Activated CD4-positive, alpha-beta T cell treated with anti-CD3 and anti-CD28 coated beads for 24 hours (primary cell): Measurements from ENCODE around the gene BAZ2A.
A peak's percentile ranks its signal among the peaks of the same experiment; 100 is the strongest.
"Not testable (repeated sequence)": the region's sequence is repeated elsewhere in the genome, so short reads cannot be mapped to it uniquely, and the experiment has no call there.

Experiments
- DNase-seq, 2 donors: peaks; one replicate each; pipeline ENCODE4 v3.0.0-alpha.2; 2020; ENCODE audit warnings: low read depth in 2 of 2

Gene BAZ2A

GRCh38 chr12:56630180-56630632, at the start of gene BAZ2A:
Gene BAZ2A, minus strand, starts transcription at chr12:56630326. Its CDS starts 12,796 bp downstream, at chr12:56617530.
- peak; percentile 75 for DNase-seq

DNA sequence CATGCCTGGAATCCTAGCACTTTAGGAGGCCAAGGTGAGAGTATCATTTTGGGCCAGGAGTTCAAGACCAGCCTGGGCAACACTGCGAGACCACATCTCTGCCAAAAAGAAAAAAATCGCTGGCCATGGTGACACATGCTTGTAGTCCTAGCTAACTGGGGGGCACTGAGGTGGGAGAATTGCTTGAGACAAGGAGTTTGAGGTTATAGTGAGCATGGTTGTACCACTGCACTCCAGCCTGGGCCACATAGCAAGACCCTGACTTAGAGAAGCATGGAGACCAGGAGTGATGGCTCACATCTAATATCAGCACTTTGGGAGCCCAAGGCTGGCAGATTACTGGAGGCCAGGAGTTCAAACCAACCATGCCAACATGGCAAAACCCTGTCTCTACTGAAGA, 48.7 kb upstream of the BAZ2A start:
- DNase-seq = no peak

DNA sequence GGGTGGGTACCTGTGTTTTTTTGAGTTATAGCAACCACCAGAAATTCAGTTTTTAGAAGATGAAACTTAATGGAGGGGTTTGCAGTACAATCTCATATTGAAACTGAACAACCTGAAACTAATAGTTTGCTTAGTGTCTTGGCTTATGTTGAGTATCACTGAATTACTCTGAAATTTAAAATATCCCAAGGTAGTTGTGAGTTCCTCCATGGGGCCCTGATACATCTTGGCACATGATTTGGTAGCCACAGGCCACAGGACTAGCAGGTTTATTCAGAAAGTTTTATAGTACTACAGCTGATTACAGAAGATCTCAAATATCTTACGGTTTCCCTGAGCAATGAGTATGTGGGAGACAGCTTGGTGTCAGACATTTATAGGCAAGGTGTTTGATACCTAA, 47.6 kb upstream of the BAZ2A start:
- no peak for DNase-seq

GRCh38 chr12:56676851-56677580, 46.9 kb upstream of the BAZ2A start:
- DNase-seq = no peak

GRCh38 chr12:56671608-56672007, 41.5 kb upstream of the BAZ2A start:
- no peak for DNase-seq

GRCh38 chr12:56670836-56671235, 40.7 kb upstream of the BAZ2A start:
- DNase-seq = no peak

DNA sequence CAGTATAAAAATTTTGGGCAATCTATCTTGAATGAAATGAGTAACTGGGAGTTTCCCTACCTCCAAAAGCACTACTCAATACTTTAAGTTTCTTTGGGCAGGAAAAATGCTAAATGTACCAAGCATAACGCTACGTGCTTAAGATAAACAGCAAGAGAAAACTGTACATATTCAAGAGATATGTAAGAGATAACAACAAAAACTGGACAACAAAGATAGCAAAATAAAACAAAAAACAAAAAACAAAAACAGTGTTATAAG, 38.0 kb upstream of the BAZ2A start:
- no peak for DNase-seq

DNA sequence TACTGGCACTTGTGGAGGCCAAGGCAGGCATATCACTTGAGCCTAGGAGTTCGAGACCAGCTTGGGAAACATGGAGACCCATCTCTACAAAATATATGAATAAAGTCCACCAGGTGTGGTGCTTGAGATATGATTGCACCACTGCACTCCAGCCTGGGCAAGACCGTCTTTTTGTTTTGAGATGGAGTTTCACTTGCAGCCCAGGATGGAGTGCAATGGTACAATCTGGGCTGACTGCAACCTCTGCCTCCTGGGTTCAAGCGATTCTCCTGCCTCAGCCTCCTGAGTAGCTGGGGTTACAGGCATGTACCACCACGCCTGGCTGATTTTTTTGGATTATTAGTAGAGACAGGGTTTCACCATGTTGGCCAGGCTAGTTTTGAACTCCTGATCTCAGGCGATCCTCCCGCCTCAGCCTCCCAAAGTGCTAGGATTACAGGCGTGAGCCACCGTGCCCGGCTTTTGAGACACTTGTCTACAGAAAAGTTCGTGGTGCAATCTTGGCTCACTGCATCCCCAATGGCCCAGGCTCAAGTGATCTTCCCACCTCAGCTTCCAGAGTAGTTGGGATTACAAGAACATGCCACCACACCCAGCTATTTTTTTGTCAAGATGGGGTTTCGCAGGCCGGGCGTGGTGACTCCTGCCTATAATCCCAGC, 32.0 kb upstream of the BAZ2A start:
- DNase-seq = no peak

DNA sequence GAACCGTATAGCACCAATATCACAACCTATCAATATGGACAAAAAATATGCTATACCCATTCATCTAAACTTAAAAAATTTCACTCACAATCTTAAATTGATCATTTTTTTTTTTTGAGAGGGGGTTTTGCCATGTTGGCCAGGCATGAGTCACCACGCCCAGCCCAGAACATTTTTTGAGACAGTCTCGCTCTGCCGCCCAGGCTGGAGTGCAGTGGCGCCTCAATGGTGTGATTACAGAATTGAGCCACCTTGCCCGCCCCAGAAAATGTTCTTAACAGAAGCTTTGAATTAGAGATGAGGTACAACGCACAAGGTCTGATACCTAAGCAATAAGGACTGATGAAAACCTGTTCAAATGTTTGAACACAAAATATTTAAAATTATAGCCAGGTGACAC, 31.4 kb upstream of the BAZ2A start:
- DNase-seq = no peak

DNA sequence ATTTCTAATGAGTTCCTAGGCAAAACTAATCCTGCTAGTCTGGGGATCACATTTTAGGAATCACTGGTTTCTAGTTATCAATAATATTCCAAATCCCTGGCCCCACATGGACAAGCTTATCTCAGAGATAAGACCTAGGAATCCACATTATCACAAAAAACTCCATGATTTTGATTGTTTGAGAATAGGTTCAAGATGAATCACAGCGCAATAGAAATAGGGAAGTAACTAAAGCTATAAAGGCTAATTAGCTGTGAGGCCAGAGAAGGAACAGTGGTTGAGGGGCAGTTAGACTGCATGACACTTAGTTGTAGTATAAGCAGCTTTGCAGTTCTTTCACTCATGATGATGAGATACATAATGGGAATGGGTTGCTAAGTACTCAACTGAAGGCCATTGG, 28.8 kb upstream of the BAZ2A start:
- no peak for DNase-seq

DNA sequence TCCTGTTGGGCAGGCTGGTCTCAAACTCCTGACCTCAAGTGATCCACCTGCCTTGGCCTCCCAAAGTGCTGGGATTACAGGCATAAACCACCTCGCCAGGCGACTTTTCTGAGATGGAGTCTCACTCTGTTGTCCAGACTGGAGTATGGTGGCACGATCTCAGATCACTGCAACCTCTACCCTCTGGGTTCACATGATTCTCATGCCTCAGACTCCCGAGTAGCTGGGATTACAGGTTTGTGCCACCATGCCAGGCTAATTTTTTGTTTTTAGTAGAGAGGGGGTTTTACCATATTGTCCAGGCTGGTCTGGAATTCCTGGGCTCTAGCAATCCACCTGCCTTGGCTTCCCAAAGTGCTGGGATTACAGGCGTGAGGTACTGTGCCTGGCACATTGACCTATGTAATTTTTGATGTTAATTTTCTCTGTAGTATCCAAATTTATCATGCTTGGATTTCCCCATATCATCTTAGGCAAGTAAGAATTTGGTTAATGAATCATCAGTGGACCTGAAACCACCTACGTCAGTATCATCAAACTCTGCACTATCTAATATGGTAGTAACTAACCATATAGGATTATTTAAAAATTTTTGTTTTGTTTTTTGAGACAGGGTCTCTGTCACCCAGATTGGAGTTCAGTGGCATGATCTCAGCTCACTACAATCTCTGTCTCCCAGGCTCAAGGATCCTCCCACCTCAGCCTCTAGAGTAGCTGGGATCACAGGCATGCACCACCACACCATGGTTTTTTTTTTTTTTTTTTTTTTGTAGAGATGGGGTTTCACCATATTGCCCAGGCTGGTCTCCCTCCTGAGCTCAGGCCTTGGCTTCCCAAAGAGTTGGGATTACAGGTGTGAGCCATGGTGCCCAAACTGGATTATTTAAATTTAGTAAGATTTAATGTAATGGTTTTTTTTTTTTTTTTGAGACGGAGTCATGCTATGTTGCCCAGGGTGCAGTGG, 27.6 kb upstream of the BAZ2A start:
- no peak for DNase-seq

DNA sequence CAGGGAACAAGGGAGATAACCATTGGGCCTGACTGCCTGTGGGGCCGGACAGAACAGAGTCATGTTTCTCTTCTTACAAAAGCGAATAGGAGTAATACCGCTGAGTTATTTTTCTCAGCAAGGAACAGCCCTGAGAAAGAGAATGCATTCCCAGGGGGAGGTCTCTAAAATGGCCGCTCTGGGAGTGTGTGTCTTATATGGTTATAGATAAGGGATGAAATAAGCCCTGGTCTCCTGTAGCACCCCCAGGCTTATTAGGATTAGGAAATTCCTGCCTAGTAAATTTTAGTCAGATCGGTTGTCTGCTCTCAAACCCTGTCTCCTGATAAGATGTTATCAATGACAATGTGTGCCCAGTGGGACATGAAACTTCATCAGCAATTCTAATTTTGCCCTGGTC, 23.7 kb upstream of the BAZ2A start:
- not testable (repeated sequence) for DNase-seq

DNA sequence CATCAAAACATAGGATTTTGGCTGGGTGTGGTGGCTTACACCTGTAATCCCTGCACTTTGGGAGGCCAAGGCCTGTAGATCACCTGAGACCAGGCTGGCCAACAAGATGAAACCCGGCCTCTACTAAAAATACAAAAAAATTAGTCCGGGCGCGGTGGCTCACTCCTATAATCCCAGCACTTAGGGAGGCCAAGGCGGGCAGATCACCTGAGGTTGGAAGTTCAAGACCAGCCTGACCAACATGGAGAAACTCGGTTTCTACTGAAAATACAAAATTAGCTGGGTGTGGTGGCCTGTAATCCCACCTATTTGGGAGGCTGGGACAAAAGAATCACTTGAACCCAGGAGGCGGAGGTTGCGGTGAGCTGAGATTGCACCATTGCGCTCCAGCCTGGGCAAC, 17.9 kb upstream of the BAZ2A start:
- not testable (repeated sequence) for DNase-seq

GRCh38 chr12:56645717-56646446, 15.8 kb upstream of the BAZ2A start, which contains the start of gene ATP5F1B:
Gene ATP5F1B, minus strand, starts transcription at chr12:56645984. Its CDS starts 21 bp downstream, at chr12:56645963.
- peak; percentile 82 to 84 for DNase-seq

- no peak for DNase-seq
Measured at GRCh38 chr12:56645201-56645716, 15.1 kb upstream of the BAZ2A start.

- no peak for DNase-seq
Measured at GRCh38 chr12:56644654-56645053, 14.5 kb upstream of the BAZ2A start.

DNA sequence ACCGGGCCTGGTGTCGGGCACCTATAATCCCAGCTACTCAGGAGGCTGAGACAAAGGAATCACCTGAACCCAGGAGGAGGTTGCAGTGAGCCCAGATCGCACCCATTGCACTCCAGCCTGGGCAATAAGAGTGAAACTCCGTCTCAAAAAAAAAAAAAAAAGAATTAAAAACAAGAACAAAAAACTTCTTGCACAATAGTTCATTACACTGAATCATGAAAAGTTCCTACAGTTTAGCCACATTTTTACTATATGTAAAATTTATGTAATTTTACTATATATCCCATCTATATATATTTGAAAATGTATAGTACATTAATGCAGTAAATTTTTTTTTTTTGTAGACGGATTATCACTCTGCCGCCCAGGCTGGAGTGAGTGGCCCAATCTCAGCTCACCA, 11.1 kb upstream of the BAZ2A start:
- no peak for DNase-seq

DNA sequence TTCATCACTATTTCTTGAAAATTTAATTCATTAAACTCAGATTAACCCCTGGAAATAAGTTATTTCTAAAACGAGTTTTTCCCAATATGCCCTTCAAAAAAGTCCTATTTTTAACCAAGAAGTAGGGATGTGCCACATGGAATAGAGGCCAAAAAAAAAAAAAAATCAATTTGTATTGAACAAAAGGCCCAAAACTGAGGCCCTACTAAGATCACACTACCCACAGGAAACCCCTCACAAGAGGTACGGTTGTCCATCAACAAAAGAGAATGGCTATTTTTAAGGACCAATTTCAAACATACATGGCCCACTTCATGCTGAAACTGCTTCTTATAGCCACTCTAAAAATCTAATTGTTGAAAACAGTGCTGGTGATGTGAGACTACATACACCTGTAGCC, 7.5 kb upstream of the BAZ2A start:
- no peak for DNase-seq

DNA sequence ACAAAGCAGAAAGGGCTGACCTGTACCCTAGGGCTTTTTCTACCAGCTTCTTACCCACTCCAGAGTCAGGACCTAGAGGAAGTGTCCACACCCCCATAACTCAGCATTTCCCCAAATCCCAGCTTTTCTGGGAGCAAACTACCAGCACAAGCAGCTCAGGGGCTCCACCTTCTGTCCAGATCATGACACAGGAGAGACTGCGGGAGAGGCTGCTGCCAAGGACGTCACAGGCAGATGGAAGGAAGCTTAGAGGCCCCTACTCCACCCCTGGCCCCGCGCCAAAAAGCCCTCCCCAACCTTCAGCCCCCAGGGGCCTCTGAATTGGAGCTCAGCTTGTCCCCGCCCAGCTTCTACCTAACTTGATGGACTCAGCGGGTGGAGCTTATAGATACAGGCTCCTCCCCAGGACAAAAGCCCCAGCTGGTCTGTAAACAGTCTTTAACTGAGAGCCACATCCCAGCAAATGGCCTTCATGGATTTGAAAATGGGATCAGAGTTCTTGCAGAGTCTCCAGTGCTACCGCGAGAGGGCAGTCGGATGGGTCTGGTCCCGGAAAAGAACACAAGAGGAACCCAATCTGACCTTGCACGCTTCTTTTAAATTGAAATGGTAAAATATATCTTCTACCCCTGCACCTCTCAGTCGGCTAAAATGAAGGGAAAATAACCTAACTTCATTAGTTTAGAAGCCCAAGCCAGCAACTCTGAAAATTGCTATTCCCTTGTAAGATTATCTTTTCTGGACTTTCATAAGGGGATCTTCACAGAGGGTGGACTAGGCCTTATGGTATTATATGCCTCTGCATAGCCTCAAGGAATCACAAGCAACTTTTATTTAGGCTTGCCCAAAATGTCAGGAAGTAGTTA, 6.8 kb upstream of the BAZ2A start:
- peak; percentile 81 to 90 for DNase-seq
